ENCODE data around the gene PFDN6.
A peak's percentile ranks its signal among the peaks of the same experiment; 100 is the strongest.

The PFDN6 gene

DNA sequence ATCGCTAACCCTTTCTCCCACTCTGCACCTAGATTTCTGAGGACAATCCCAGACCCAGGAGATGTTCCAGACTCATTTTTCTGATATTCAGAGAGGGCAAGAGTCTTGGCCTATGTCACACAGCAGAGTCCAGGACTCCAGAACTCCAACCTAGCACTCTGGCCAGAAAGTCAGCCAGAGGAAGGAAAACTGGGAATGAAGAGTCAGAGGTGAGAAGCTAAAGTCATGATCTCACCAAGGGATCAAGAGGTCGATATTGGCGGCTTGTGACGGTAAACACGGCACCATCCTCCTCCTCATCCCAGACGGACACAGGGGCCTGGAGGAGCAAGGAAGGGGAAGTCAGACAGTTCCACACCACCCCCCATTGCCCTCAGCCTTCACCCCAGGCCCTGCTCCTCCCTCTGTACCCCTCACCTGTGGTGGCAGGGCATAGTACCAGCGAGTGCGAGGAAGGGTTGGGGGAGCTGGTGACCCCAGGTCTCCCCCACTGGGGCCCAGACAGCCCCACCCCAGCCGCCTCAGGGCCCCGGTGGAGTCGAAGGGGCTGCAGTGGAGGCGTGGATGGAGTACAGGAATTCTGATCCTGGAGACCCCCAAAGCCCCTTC, 7.5 kb downstream of the PFDN6 start:
- no peak for DNase-seq

GRCh38 chr6:33297406-33297955, 8.1 kb downstream of the PFDN6 start:
- DNase-seq, result no peak

DNA sequence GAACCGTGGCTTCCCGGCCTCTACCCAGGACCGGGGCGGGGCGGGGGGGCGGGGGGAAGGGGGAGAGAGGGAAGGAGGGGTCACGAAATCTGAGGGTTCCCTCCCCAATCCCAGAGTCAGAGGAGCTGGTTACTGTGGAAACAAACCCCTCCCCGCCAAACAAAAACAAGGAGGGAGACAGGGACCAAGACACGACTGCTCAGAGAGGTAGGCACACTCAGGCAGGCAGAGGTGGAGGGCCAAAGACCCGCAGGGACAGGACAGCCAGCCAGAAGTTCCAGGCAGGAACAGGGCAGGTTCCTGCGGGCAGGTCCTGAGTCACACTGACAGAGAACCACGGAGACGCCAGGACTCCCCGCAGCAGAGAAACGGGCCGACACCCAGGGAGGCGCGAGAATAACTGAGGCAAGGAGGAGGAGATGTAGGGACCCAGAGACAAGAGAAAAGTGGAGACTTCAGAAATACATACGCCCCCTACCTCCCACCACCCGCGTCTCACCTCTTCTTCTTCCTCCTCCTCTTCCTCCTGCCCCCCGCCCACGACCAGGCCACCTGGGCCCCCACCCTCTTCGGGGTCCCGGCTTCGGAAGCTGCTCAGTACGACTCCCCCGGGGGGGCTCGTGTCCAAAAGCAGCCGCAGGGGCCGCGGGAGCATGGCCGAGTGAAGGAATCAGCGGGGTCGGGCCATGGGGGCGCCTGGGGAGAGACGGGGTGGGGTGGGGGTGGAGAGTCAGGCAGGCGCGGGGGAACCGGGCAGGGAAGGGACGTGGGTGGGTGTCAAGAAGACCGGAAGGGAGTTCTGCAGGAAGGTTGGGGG, 8.8 kb downstream of the PFDN6 start:
- DNase-seq, result peak; percentile 68

DNA sequence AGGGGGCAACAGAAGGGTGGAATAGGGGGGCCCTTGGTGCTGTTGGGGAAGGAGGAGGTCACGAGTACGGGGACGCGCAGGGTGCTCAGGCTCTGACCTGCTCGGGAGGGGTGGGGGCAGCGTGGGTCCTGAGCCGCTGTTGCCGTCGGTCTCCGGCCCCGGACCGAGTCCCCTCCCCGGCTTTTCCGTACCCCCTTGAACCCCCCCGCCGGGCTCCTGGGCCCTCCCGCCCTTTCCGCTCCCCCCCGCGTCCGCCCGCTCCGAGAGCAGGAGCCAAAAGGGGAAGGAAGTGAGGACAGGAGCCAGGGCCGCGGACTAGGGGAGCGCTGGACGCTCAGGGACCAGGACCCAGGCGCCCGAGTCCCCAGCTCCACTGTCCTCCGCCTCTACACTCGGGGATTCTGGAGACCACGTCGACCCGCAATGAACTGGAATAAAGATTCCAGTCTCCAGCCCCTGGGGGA, 9.4 kb downstream of the PFDN6 start, which contains the start of gene RGL2:
TSS of gene RGL2 (minus strand) at position 170 of the 464 bp plus-strand sequence. CDS start 332 bp downstream, outside the sequence.
- DNase-seq, result peak; percentile 60

GRCh38 chr6:33299237-33299944, 10.0 kb downstream of the PFDN6 start:
- DNase-seq, result peak; percentile 94

GRCh38 chr6:33301877-33302276, 12.5 kb downstream of the PFDN6 start:
- DNase-seq, result no peak

GRCh38 chr6:33304216-33304615, 14.8 kb downstream of the PFDN6 start:
- DNase-seq, result no peak

GRCh38 chr6:33305052-33305451, 15.7 kb downstream of the PFDN6 start:
- no peak for DNase-seq

GRCh38 chr6:33306356-33306755, 17.0 kb downstream of the PFDN6 start:
- DNase-seq, result no peak

DNA sequence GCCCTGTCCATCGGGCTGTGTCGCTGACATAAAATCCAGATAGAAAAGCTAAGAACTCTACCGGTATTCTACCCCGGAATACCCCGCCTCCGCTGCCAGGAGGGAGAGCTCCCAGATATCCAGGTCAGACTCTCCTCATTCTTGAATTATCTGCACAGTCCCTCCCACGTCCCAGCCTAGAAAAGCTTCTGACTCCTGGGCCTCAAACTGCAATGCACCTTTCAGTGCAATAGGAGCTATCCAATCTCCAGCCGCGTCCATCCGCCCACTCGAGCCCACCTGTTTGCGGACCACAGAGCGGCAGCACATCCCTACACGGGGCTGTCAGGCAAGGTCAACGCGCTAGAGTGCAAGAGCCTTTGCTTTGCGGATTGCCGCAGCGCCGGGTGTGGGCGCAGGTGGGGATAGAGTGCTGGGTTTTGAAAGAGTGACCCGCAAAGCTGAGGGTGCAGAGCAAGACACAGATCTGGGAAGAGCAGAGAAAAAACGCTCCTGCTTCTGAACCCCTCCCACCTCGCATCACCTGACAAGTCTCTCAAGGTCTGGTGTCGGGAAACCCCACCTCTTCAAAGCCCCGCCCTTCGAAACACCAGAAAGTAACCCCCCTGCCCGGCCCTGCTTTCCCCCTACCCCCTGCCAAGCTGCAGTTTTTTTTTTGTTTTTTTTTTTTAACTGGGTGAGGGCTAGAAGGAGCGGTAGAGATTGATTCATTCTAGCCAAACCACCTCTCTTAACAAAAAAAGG, 23.1 kb downstream of the PFDN6 start:
- DNase-seq, result peak; percentile 85

DNA sequence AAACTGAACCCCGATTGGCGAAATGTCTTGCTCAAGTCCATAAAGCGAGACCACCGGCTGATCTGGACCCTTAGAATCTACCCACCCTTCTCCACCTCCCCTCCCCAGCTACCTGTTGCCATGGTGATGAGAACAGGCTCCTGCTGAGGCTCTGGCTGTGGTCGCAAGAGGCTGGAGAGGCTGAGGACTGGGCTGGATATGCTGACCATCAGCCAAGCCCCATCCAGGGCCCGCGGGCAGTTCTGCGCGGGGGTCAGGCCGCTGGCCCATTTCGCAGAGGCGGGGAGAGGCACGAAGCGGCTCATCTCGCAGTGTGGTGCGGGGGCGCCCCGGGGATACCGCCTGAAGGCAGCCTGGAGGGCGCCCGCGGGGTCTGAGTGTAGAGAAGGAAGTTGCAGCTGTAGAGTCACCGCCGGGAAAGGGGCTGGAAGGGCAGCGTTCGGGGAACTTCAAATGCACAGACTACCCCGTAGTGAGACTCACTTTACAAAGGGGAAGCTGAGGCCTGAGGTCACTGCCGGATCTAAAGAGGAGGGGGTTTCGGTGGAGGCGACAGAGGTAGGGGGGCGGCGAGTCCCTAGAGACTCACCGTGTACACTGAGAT, 23.8 kb downstream of the PFDN6 start:
- DNase-seq, result peak; percentile 55

DNA sequence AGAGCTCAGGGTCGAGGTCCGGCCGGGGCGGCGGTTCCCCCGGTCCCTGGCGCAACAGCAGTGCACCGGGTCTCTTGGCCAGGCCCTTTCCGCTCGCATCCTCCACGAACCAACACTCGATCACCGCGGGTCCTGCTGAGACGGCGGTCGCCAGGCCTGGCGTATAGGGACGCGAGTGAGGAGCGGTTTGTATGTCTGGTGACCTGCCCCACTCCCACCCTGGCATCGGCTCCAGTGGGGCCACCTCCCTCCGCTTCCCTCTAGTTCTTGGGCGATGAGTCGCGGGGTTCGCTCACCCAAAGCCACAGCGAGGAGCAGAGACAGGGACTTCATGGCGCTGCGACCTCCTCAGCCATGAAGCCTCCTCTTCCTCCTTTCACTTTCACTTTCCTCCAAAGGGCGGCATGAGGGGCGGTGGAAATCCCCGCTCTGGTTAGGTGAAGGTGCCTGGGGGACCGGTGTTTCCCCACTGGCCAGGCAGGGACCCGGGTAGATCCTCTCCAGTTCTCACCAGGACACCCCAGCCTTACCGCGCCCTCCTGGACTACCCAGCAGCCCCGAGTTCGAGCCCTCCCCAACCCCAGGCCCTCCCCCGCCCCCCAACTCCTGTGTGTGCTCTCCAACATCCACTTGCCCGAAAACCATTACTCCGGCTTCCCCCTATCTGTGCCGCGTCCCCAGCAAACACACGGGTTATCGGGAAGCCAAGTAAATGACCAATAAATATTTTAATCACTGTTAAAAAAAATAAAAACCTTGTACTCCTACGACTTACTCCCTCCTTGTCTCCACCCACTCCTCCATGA, 24.5 kb downstream of the PFDN6 start, which contains the start of gene TAPBP:
TSS of gene TAPBP (minus strand) at position 370 of the 806 bp plus-strand sequence. CDS start at position 333, 37 bp downstream.
- DNase-seq, result peak; percentile 88

GRCh38 chr6:33314515-33314942, 25.1 kb downstream of the PFDN6 start:
- peak; percentile 70 for DNase-seq

DNA sequence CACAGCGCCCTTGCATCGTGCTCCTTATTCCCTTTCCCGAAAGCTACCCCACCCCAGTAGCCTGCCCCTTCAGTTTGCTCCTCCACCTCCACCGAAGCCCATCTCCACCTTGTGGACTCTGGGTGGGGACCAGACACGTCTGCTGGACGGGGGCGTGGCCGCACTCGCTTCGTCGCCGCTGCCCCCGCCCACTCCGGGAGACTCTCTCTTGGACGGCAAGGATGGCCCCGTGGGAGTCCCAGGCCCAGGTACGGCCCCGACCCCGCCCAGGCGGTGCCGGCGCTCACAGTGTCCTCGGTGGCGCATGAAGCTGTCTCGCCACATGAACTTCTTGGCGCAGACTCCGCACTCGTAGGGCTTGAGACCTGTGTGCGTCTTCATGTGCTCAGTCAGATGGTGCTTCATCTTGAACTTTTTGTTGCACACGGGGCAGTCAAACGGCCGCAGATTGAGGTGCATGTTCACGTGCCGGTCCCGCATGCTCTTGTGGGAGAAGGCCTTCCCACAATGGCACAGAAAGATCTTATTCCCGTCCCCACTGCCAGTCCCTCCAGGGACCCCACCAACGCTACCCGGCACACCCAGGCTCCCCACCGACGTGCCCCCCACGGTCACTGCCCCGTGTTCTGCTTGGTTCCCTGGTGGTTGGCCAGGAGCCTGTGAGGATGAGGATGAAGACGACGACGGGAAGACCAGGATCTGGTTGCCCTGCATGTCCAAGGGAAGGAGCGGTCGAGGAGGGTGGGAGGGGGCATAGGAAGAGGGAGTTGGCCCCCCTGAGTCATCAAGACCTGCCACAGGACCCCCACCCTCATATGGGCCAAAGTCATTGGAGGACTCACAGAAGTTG, 25.8 kb downstream of the PFDN6 start:
- no peak for DNase-seq

DNA sequence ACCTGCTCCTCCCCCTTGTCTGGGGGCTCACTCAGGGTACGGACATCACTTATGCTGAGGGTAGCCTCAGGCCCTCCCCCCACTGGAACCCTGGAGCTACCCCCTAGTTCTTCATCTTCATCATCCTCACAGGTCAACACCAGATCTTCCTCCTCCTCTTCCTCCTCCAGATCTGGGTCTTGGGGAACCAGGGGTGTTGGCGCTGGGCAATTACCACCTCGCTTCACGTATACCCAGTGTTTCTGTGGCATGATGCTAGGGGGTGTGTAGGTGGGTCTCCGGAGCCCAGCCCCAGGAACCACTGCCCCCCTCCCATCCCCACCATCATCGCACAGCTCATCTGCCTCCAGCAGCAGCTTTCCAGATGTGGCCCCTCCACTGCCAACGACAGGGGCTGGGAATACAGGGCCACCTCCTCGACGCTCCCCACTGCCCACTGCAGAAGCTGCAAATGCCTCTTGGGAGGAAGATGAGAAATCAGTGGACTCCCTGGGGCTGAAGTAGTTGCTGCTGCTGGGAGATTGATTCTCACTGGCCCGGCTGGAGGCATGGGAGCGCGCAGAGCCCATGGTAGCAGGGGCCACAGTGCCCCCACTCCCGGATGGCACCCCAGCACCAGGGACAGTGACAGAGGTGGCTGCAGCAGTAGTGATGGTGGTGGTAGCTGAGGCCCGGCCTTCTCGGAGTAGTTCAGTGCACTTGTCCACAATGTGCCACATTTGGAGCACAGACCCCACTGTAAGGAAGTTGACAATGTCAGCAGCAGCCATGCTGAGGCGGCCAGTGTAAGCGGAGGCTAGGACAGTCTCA, 26.6 kb downstream of the PFDN6 start:
- no peak for DNase-seq

- no peak for DNase-seq
Measured at GRCh38 chr6:33316603-33317418, 27.4 kb downstream of the PFDN6 start.

DNA sequence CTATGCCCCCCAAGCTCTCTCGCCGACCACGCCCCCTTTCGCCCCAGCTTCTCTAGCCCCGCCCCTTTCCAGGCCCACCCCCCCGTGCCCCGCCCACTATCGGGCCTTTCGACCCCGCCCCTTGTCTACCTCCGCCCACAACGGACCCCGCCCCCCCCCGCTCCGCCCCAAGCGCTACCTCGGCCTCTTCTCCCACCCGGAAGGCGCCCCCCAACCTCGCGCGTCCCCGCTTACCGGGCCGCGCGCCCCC, 27.9 kb downstream of the PFDN6 start:
- DNase-seq, result no peak

DNA sequence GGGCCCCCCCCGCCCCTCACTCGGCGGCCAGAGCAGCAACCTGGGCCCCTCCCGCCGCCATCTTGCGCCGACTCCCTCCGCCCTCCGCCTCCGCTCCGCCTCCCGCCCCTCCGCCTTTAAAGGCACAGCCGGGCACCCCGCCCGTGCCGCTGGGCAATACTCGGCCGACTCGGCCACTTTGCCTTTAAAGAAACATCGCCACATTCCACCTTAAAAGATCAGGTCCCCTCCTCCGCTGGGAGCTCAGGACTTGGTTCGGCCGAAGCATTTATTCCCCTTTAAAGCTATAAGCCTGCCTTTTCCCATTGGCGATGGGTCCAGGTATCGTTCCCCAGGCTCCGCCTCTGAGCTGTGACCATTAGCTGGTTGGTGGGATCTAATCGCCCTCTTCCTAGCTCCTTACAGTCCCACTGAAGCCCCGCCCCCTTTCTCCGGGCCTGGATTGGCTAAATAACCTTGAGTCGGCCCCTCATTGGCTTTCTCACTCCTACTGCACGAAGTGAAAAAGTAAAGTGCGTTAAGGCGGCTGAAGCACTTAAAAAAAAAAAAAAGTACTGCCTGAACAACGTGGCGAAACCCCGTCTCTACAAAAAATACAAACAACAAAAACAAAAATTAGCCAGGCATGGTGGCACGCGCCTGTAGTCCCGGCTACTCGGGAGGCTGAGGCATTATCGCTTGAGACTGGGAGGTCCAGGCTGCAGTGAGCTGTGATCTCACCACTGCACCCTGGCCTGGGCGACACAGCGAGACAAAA, 28.4 kb downstream of the PFDN6 start, which contains the start of gene ZBTB22:
TSS of gene ZBTB22 (minus strand) at position 76 of the 757 bp plus-strand sequence. CDS start 828 bp downstream, outside the sequence.
- DNase-seq, result peak; percentile 96

Measured in stimulated activated CD4-positive, alpha-beta T cell treated with anti-CD3 and anti-CD28 coated beads, Interleukin-4, amount 100 ng/mL, for 24 hours (primary cell).